Measurements from ENCODE around the gene F5. TPM values are rescaled to one million over a fixed set of nuclear protein-coding genes. Genes with fewer than 3 reads are reported as not detected.
A peak's percentile ranks its signal among the peaks of the same experiment; 100 is the strongest.

F5 gene
- total RNA-seq, 2 experiments from 2014 or later, result 49.8 to 57.8 TPM

GRCh38 chr1:169615803-169616202, 29.5 kb upstream of the F5 start:
- Mint-ChIP-seq H3K4me1 (peaks cover 28% of the 10 kb centered on the region), H3K9me3 (ENCODE audit: low read depth) (no peaks in the 10 kb centered on the region), H3K27me3 (no peaks in the 10 kb centered on the region), H3K27ac (no peak overlapping the region), H3K36me3 (ENCODE audit: low read depth) (no peaks in the 10 kb centered on the region), H3K4me3 (no peak overlapping the region)
- CTCF ChIA-PET, result interaction anchor here (0.7 to 2.3 kb wide), 8 partner anchors 11 to 109 kb away, joined by 3 to 11 read pairs (median 3); partner anchors contain the start of gene F5
- intact Hi-C loops (cut with DNase I, micrococcal nuclease), result no loop called here
- ATAC-seq (no peak), DNase-seq (no peak)
- POLR2A ChIA-PET, result no interaction called here

GRCh38 chr1:169610858-169611257, 24.6 kb upstream of the F5 start:
- ChIA-PET CTCF (interaction anchor here (0.9 to 3.7 kb wide), 3 partner anchors 9 to 75 kb away, joined by 3 to 33 read pairs (median 3); no protein-coding TSS in a partner anchor), POLR2A (no interaction called here)
- H3K9me3 Mint-ChIP-seq (ENCODE audit: low read depth), result no peaks in the 10 kb centered on the region
- no peak for DNase-seq
- peaks cover 24% of the 10 kb centered on the region for H3K4me1 Mint-ChIP-seq
- intact Hi-C loops (cut with DNase I, micrococcal nuclease), result no loop called here
- H3K27ac Mint-ChIP-seq, result no peak overlapping the region
- no peaks in the 10 kb centered on the region for H3K36me3 Mint-ChIP-seq (ENCODE audit: low read depth)
- H3K4me3 Mint-ChIP-seq, result no peak overlapping the region
- ATAC-seq, result no peak
- H3K27me3 Mint-ChIP-seq, result no peaks in the 10 kb centered on the region

GRCh38 chr1:169610108-169610507, 23.8 kb upstream of the F5 start:
- Mint-ChIP-seq H3K27ac (no peak overlapping the region), H3K4me1 (peaks cover 21% of the 10 kb centered on the region), H3K36me3 (ENCODE audit: low read depth) (no peaks in the 10 kb centered on the region), H3K4me3 (no peak overlapping the region), H3K9me3 (ENCODE audit: low read depth) (no peaks in the 10 kb centered on the region), H3K27me3 (no peaks in the 10 kb centered on the region)
- no peak for ATAC-seq
- CTCF ChIA-PET, result interaction anchor here (0.6 to 3.7 kb wide), 3 partner anchors 8 to 47 kb away, joined by 3 to 33 read pairs (median 3); no protein-coding TSS in a partner anchor
- no peak for DNase-seq
- intact Hi-C loops (cut with DNase I, micrococcal nuclease), result no loop called here
- POLR2A ChIA-PET, result interaction anchor here (0.5 kb wide), 1 partner anchor 24 kb away, joined by 5 read pairs; the partner anchor contains the start of gene F5

GRCh38 chr1:169608226-169608625, 21.9 kb upstream of the F5 start:
- no peaks in the 10 kb centered on the region for H3K9me3 Mint-ChIP-seq (ENCODE audit: low read depth)
- DNase-seq, result no peak
- ATAC-seq, result no peak
- no peak overlapping the region for H3K27ac Mint-ChIP-seq
- intact Hi-C loops (cut with DNase I, micrococcal nuclease), result no loop called here
- H3K27me3 Mint-ChIP-seq, result no peaks in the 10 kb centered on the region
- CTCF ChIA-PET, result interaction anchor here (1.5 to 2.0 kb wide), 2 partner anchors 102 to 104 kb away, joined by 3 to 4 read pairs; no protein-coding TSS in a partner anchor
- no peak overlapping the region for H3K4me3 Mint-ChIP-seq
- H3K36me3 Mint-ChIP-seq (ENCODE audit: low read depth), result peaks cover 4% of the 10 kb centered on the region
- peaks cover 30% of the 10 kb centered on the region for H3K4me1 Mint-ChIP-seq
- POLR2A ChIA-PET, result no interaction called here

GRCh38 chr1:169604781-169605560, 18.7 kb upstream of the F5 start:
- intact Hi-C loops (cut with DNase I, micrococcal nuclease), result loop anchor here in 1 of 2 experiments (5.0 kb wide), 1 partner anchor 37 kb away; no protein-coding TSS in a partner anchor
- H3K27me3 Mint-ChIP-seq, result no peaks in the 10 kb centered on the region
- peaks cover 11% of the 10 kb centered on the region for H3K36me3 Mint-ChIP-seq (ENCODE audit: low read depth)
- ChIA-PET POLR2A (no interaction called here), CTCF (interaction anchor here (0.5 to 6.3 kb wide), 5 partner anchors 11 to 1635 kb away, joined by 3 to 119 read pairs (median 3); no protein-coding TSS in a partner anchor)
- peaks cover 4% of the 10 kb centered on the region for H3K9me3 Mint-ChIP-seq (ENCODE audit: low read depth)
- DNase-seq (peak; percentile 68), ATAC-seq (peak; percentile 86)
- H3K4me1 Mint-ChIP-seq, result peaks cover 53% of the 10 kb centered on the region
- peak overlapping the region; percentile 58 for H3K27ac Mint-ChIP-seq
- H3K4me3 Mint-ChIP-seq, result peak overlapping the region; percentile 6

GRCh38 chr1:169601096-169601881, 15.0 kb upstream of the F5 start:
- H3K4me1 Mint-ChIP-seq, result peaks cover 56% of the 10 kb centered on the region
- H3K27ac Mint-ChIP-seq, result peak overlapping the region; percentile 72
- H3K9me3 Mint-ChIP-seq (ENCODE audit: low read depth), result peaks cover 4% of the 10 kb centered on the region
- no peak overlapping the region for H3K4me3 Mint-ChIP-seq
- no peak for DNase-seq
- CTCF ChIA-PET, result interaction anchor here (0.6 to 6.3 kb wide), 40 partner anchors 9 to 532 kb away, joined by 3 to 119 read pairs (median 5); partner anchors contain the start of genes F5 and METTL18
- intact Hi-C loops (cut with DNase I, micrococcal nuclease), result loop anchor here (1.0 to 5.0 kb wide), 6 partner anchors 14 to 111 kb away; partner anchors contain the start of genes F5 (in 1 of the 2) and SELL (in 1 of the 2)
- peaks cover 14% of the 10 kb centered on the region for H3K36me3 Mint-ChIP-seq (ENCODE audit: low read depth)
- peak; percentile 38 for ATAC-seq
- POLR2A ChIA-PET, result no interaction called here
- no peaks in the 10 kb centered on the region for H3K27me3 Mint-ChIP-seq

GRCh38 chr1:169595764-169596711, 9.8 kb upstream of the F5 start:
- Mint-ChIP-seq H3K9me3 (ENCODE audit: low read depth) (no peaks in the 10 kb centered on the region), H3K27ac (no peak overlapping the region), H3K4me1 (peaks cover 62% of the 10 kb centered on the region), H3K4me3 (no peak overlapping the region), H3K27me3 (no peaks in the 10 kb centered on the region), H3K36me3 (ENCODE audit: low read depth) (peaks cover 3% of the 10 kb centered on the region)
- peak; percentile 57 for DNase-seq
- CTCF ChIA-PET, result interaction anchor here (0.8 to 3.7 kb wide), 6 partner anchors 10 to 214 kb away, joined by 3 to 23 read pairs (median 6); partner anchors contain the start of gene F5
- POLR2A ChIA-PET, result interaction anchor here (0.6 kb wide), 1 partner anchor 98 kb away, joined by 4 read pairs; no protein-coding TSS in a partner anchor
- peak; percentile 54 for ATAC-seq
- intact Hi-C loops (cut with DNase I, micrococcal nuclease), result loop anchor here (2.0 kb wide), 2 partner anchors 97 to 199 kb away; partner anchors contain the start of gene METTL18 (in 1 of the 2)

GRCh38 chr1:169594391-169594790, 8.1 kb upstream of the F5 start:
- POLR2A ChIA-PET, result interaction anchor here (0.5 to 0.7 kb wide), 2 partner anchors 30 to 99 kb away, joined by 3 read pairs; no protein-coding TSS in a partner anchor
- DNase-seq, result peak; percentile 63
- Mint-ChIP-seq H3K4me3 (peak overlapping the region; percentile 48), H3K4me1 (peaks cover 64% of the 10 kb centered on the region), H3K27me3 (no peaks in the 10 kb centered on the region), H3K27ac (peak overlapping the region; percentile 78), H3K9me3 (ENCODE audit: low read depth) (no peaks in the 10 kb centered on the region), H3K36me3 (ENCODE audit: low read depth) (peaks cover 3% of the 10 kb centered on the region)
- peak; percentile 91 for ATAC-seq
- CTCF ChIA-PET, result interaction anchor here (0.6 to 3.2 kb wide), 5 partner anchors 8 to 231 kb away, joined by 3 to 23 read pairs (median 4); partner anchors contain the start of gene F5
- intact Hi-C loops (cut with DNase I, micrococcal nuclease), result loop anchor here (1.0 to 2.0 kb wide), 3 partner anchors 8 to 200 kb away; partner anchors contain the start of genes F5 (in 1 of the 2) and METTL18 (in 1 of the 2)

- Mint-ChIP-seq H3K36me3 (ENCODE audit: low read depth) (peaks cover 2% of the 10 kb centered on the region), H3K27ac (no peak overlapping the region), H3K4me1 (peaks cover 91% of the 10 kb centered on the region), H3K9me3 (ENCODE audit: low read depth) (no peaks in the 10 kb centered on the region), H3K27me3 (no peaks in the 10 kb centered on the region), H3K4me3 (no peak overlapping the region)
- DNase-seq (peak; percentile 11), ATAC-seq (no peak)
- ChIA-PET CTCF (no interaction called here), POLR2A (no interaction called here)
- intact Hi-C loops (cut with DNase I, micrococcal nuclease), result no loop called here
Observed at GRCh38 chr1:169590932-169591331, 4.7 kb upstream of the F5 start.

- no peaks in the 10 kb centered on the region for H3K9me3 Mint-ChIP-seq (ENCODE audit: low read depth)
- peak overlapping the region; percentile 63 for H3K4me3 Mint-ChIP-seq
- H3K36me3 Mint-ChIP-seq (ENCODE audit: low read depth), result peaks cover 10% of the 10 kb centered on the region
- ChIA-PET POLR2A (no interaction called here), CTCF (interaction anchor here (0.7 kb wide), 1 partner anchor 13 kb away, joined by 4 read pairs; no protein-coding TSS in a partner anchor)
- H3K27ac Mint-ChIP-seq, result peak overlapping the region; percentile 90
- intact Hi-C loops (cut with DNase I, micrococcal nuclease), result loop anchor here (1.0 to 10.0 kb wide), 3 partner anchors 104 to 476 kb away; partner anchors contain the start of gene SCYL3 (in 1 of the 2)
- DNase-seq (peak; percentile 59), ATAC-seq (peak; percentile 62)
- H3K27me3 Mint-ChIP-seq, result no peaks in the 10 kb centered on the region
- peaks cover 75% of the 10 kb centered on the region for H3K4me1 Mint-ChIP-seq
Observed at GRCh38 chr1:169588785-169589485, 2.7 kb upstream of the F5 start.
